Fibroblast of peridontal ligament (primary cell): ENCODE results near the gene OCA2.
"Not testable (repeated sequence)": the region's sequence is repeated elsewhere in the genome, so short reads cannot be mapped to it uniquely, and the experiment has no call there.

Source experiments
- DNase-seq: peaks from one replicate; pipeline ENCODE4 v3.0.0-alpha.2; 2010; ENCODE audit errors: extremely low read depth

Gene OCA2

GRCh38 chr15:27871078-27871901 lies 227.8 kb downstream of the OCA2 start:
- no peak for DNase-seq

DNA sequence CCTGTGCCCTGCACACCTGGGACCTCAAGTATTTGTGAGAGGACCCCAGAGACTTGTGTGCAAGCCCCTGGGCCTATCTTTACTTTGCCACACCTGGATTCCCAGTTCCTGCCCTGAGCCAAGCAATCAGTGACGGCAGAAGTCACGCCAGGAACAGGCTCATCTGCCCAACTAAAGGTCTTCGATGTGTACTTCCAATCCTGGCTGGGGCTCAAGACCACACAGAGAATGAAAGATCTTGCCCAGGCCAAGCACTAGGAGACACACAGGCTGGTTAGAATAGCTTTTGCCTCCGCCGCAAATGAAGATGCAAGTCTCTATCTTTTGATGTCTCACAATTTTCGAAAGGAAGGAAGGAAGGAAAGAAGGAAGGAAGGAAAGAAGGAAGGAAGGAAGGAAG lies 228.8 kb downstream of the OCA2 start:
- DNase-seq, result no peak

DNA sequence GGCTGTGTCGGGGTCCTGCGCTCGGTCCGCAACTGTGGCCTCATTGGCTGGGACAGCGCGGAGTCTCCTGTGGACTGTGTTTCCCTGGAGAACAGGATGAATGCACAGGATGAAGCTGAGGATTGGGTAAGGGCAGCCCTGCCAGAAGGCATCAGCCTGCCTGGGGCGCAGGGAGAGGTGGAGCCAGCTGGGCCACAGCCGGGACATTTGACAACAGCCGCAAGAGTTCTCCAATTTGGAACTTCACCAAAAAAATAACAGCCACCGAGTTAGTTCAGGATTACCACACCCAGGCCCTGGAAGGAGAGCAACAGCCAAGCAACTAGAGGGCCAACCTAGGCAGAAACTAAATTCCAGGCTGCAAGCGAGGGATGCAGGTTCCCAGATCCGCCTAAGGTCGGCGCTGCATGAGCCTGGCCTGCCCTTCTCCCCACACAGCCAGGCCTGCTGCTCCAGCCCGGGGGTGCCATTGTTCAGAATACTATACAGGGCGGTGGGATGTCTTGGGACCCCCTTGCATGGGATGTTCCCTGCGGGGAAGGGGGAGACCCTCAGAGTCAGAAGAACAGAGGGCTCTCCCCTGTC lies 229.3 kb downstream of the OCA2 start:
- DNase-seq, result no peak

GRCh38 chr15:27868828-27869404 lies 230.2 kb downstream of the OCA2 start:
- no peak for DNase-seq

DNA sequence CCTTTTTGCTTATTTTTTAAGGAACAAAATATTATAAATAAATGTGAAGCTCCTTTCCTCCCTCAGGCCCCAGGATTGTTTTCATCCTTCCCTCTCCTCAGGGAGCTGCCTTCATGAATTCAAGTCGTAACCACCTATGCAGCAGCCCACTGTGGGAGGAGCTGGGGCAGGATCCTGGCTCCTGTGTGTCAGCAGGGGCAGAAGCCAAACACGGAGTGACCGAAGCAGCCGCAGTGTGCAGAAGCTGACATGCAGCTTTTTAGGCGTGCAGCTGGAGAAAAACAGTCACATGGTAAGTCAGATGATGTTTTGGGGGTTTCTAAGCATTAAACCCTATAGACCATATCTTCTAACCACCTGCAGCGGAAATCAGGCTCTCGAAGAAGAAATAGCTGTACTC lies 231.3 kb downstream of the OCA2 start:
- no peak for DNase-seq

DNA sequence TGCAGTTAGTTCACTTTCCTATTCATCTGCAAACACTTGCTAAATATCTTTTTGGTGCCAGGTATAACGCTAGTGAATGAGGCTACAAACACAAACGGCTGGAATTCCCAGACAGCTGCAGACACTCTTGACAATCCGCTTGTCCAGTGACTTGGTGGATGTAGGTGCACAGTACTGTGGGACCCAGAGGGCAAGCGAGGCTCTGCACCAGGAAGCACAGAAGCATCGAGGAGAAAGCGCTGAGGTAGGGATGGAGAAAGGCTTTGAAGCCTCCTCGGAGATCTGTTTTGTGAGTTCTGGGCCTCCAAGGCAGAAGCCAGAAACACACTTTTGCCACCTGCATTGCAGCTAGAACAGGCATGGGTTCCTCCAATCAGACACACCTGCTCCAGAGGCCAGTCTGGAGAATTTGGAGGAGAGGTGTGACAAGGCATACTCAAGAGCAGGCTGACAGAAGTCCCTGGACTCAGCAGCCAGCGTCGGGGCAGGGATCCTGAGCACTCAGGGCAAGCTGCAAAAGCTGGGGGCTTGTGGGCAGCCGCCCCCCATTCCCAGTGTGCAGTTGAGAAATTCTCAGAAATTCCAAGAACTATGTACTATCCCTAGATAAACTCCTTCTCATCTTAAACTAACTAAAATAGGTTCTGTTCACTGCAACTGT lies 232.5 kb downstream of the OCA2 start:
- no peak for DNase-seq

DNA sequence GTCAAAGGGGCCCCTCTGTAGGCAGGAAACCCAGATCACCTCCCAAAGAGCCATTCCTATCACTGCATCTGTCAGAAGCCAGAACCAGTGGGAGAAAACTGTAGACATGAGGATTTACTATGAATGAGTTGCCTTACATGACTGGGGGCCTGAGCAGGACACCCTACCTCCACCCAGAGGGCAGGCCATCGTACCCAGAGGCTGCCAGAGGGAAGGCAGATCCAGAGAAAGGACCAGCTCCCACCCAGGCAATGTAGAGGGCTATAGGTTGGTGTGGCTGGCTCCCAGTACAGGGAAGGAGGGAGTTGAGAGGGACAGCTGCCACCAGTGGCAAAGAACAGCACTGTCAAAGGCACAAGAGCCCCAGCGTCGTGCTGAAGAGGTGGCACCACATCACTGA lies 233.2 kb downstream of the OCA2 start:
- DNase-seq, result no peak

- DNase-seq, result no peak
Measured at GRCh38 chr15:27865323-27865922, 233.7 kb downstream of the OCA2 start.

DNA sequence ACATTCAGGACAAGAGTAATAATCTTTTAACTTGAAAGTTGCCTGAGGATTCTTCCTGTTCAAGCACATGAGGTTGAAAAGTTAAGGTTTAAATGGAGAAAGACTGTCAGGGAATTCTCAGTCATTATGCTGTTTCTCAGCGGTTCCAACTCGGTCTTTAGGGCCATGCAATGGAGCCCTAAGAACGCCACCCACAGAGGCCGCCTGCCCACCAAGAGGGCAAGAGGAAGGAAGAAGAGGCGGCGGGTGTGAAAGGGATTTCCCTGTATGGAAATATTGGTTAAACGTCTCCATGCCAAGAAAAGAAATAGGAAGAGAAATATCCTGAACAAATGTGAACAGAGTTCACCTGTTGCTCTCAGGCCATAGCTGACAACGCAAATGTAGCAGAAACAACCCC lies 234.4 kb downstream of the OCA2 start:
- DNase-seq, result no peak

DNA sequence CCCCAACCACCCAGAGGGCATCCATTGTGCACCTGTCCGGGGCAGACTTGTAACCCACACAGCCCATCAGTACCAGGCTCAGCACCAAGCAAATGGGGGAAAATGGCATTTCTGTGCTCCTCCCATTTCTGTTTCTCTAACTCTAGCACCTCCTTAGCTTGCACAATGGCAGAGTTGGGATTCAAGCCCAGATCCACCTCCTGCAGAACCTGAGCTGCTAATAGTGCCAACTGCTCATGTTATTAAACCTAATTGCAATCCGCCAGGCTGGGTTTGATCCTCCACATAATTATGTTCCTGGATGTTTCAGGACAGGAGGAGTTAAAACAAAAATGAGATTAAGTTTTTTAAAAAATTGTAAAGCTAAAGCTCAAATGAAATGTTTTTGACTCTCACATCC lies 235.0 kb downstream of the OCA2 start:
- no peak for DNase-seq

GRCh38 chr15:27863000-27863399 lies 236.1 kb downstream of the OCA2 start:
- no peak for DNase-seq

DNA sequence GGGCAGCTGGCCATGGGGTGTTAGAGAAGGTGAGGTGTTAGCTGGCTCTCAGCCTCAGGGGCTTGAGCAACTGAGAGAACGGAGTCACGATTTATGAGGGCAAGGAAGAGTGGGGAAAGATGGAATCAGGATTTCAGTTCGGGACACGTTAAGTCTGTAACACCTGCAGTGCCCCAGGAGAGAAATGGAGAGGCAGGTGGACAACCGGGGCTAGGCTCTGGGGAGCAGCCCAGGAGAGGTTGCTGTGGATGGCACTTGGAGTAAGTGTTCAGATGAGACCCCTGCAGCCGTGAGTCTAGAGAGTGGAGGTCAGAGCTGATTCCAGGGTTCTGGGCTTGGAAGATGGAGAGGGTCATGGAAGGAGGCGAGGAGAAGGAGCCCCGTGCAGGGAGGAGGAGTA lies 237.9 kb downstream of the OCA2 start:
- DNase-seq, result no peak

GRCh38 chr15:27855137-27855536 lies 244.0 kb downstream of the OCA2 start:
- no peak for DNase-seq

GRCh38 chr15:27854601-27855000 lies 244.5 kb downstream of the OCA2 start:
- DNase-seq, result no peak

- no peak for DNase-seq
Measured at GRCh38 chr15:27853624-27854455, 245.3 kb downstream of the OCA2 start.

- DNase-seq, result no peak
Measured at GRCh38 chr15:27851858-27852210, 247.3 kb downstream of the OCA2 start.

- no peak for DNase-seq
Measured at GRCh38 chr15:27850981-27851857, 247.9 kb downstream of the OCA2 start.

- DNase-seq, result no peak
Measured at GRCh38 chr15:27850050-27850449, 249.1 kb downstream of the OCA2 start.

DNA sequence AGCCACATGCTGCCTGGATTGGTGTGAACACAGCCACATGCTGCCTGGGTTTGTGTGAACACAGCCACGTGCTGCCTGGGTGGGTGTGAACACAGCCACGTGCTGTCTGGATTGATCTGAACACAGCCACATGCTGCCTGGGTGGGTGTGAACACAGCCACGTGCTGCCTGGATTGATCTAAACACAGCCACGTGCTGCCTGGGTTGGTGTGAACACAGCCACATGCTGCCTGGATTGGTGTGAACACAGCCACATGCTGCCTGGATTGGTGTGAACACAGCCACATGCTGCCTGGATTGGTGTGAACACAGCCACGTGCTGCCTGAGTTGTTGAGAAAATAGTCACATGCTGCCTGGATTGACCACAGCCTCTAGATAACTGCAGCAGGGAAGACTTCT lies 250.2 kb downstream of the OCA2 start:
- not testable (repeated sequence) for DNase-seq
